OCI-LY1 (cell line): Measurements from ENCODE around the gene TRIM2.

Experiments used
- H2AFZ ChIP-seq: fragments of 200-600 bp; sonication (generic), shearing (Covaris generic); 2 replicates; pipeline ENCODE4 v1.6.0; 2014; ENCODE audit warnings: antibody characterized with exemption, mild to moderate bottlenecking, low read length
- H3F3A ChIP-seq: fragments of 200-600 bp; sonication (generic), shearing (Covaris generic); 2 replicates; pipeline ENCODE4 v1.6.0; 2014; ENCODE audit warnings: mild to moderate bottlenecking, antibody characterized with exemption, low read length, moderate library complexity; ENCODE audit not compliant: insufficient read depth
- H3K27ac ChIP-seq: fragments of 200-600 bp; sonication (generic); 2 replicates; pipeline ENCODE4 v1.5.1; 2014; ENCODE audit warnings: low read length, mixed run types, mild to moderate bottlenecking, low read depth; ENCODE audit not compliant: poor library complexity, severe bottlenecking
- H3K27me3 ChIP-seq: fragments of 200-600 bp; sonication (generic); 2 replicates; pipeline ENCODE4 v1.6.0; 2014; ENCODE audit warnings: antibody characterized with exemption, mild to moderate bottlenecking, low read length, moderate library complexity; ENCODE audit not compliant: insufficient read depth
- H3K36me3 ChIP-seq: fragments of 200-600 bp; sonication (generic); 2 replicates; pipeline ENCODE4 v1.6.1; 2014; ENCODE audit warnings: mild to moderate bottlenecking, antibody characterized with exemption, low read length, moderate library complexity, mixed read lengths; ENCODE audit not compliant: insufficient read depth
- H3K4me1 ChIP-seq: fragments of 200-600 bp; sonication (generic); 2 replicates; pipeline ENCODE4 v1.5.1; 2014; ENCODE audit warnings: mild to moderate bottlenecking, low read length, moderate library complexity; ENCODE audit not compliant: insufficient read depth, severe bottlenecking
- H3K4me2 ChIP-seq: fragments of 200-600 bp; sonication (generic), shearing (Covaris generic); 2 replicates; pipeline ENCODE4 v1.6.1; 2014; ENCODE audit warnings: low read length
- H3K4me3 ChIP-seq: fragments of 200-600 bp; sonication (generic); 2 replicates; pipeline ENCODE4 v1.5.1; 2014; ENCODE audit warnings: low read length, low read depth, mild to moderate bottlenecking, mixed read lengths; ENCODE audit not compliant: poor library complexity, severe bottlenecking
- H3K79me2 ChIP-seq: fragments of 200-600 bp; shearing (Covaris generic); 2 replicates; pipeline ENCODE4 v1.6.1; 2016; ENCODE audit warnings: mixed run types, low read length, mixed read lengths; ENCODE audit not compliant: insufficient read depth
- H3K9ac ChIP-seq: fragments of 200-600 bp; sonication (generic), shearing (Covaris generic); 2 replicates; pipeline ENCODE4 v1.6.1; 2014; ENCODE audit warnings: mild to moderate bottlenecking, low read length, mixed read lengths
- H3K9me2 ChIP-seq: fragments of 200-600 bp; sonication (generic), shearing (Covaris generic); 2 replicates; pipeline ENCODE4 v1.6.1; 2014; ENCODE audit warnings: low read depth, mild to moderate bottlenecking, low read length, mixed read lengths
- H3K9me3 ChIP-seq: fragments of 200-600 bp; shearing (Covaris generic); 2 replicates; pipeline ENCODE4 v1.6.1; 2014; ENCODE audit warnings: low read length, mixed read lengths
- H4K20me1 ChIP-seq: fragments of 200-600 bp; sonication (generic), shearing (Covaris generic); 2 replicates; pipeline ENCODE4 v1.6.0; 2016; ENCODE audit warnings: mild to moderate bottlenecking, low read length; ENCODE audit not compliant: insufficient read depth
- CTCF ChIP-seq: fragments of 200-600 bp; sonication (generic), shearing (Covaris generic); IDR thresholded peaks from 2 replicates; pipeline ENCODE4 v1.5.1; 2017; ENCODE audit warnings: mild to moderate bottlenecking, antibody characterized with exemption, low read length, moderate library complexity, mixed read lengths
- EZH2 ChIP-seq: fragments of 200-600 bp; sonication (generic), shearing (Covaris generic); IDR thresholded peaks from 2 replicates; pipeline ENCODE4 v1.8.0; 2017; ENCODE audit warnings: borderline replicate concordance, mixed run types, mild to moderate bottlenecking, antibody characterized with exemption, low read length, moderate library complexity, mixed read lengths

Gene TRIM2

GRCh38 chr4:153183146-153183545 is 21.1 kb upstream of the TRIM2 start:
- no peaks in the 10 kb centered on the region for H3K36me3 ChIP-seq
- H3F3A ChIP-seq: no peaks in the 10 kb centered on the region
- TF ChIP-seq EZH2 (no peak), CTCF (no peak)
- H3K79me2 ChIP-seq: no peaks in the 10 kb centered on the region
- no peak overlapping the region for H3K4me3 ChIP-seq
- no peaks in the 10 kb centered on the region for H3K9me2 ChIP-seq
- H3K9ac ChIP-seq: no peak overlapping the region
- no peaks in the 10 kb centered on the region for H3K9me3 ChIP-seq
- no peaks in the 10 kb centered on the region for H4K20me1 ChIP-seq
- no peaks in the 10 kb centered on the region for H3K4me1 ChIP-seq
- H3K27me3 ChIP-seq: no peaks in the 10 kb centered on the region
- no peak overlapping the region for H2AFZ ChIP-seq
- no peak overlapping the region for H3K4me2 ChIP-seq
- no peak overlapping the region for H3K27ac ChIP-seq

- Histone ChIP-seq H3K4me1 (no peaks in the 10 kb centered on the region), H4K20me1 (no peaks in the 10 kb centered on the region), H2AFZ (no peak overlapping the region), H3K36me3 (no peaks in the 10 kb centered on the region), H3K4me3 (no peak overlapping the region), H3F3A (no peaks in the 10 kb centered on the region), H3K9me2 (no peaks in the 10 kb centered on the region), H3K4me2 (no peak overlapping the region), H3K27me3 (no peaks in the 10 kb centered on the region; the same call in 1 of the 2 replicates), H3K9me3 (no peaks in the 10 kb centered on the region), H3K79me2 (no peaks in the 10 kb centered on the region), H3K27ac (no peak overlapping the region), H3K9ac (no peak overlapping the region)
- no peak for TF ChIP-seq CTCF
- no peak for TF ChIP-seq EZH2
Measured at GRCh38 chr4:153185331-153185852, 18.9 kb upstream of the TRIM2 start.

- Histone ChIP-seq H4K20me1 (no peaks in the 10 kb centered on the region), H3K9me3 (no peaks in the 10 kb centered on the region), H3F3A (no peaks in the 10 kb centered on the region), H3K9me2 (no peaks in the 10 kb centered on the region), H2AFZ (no peak overlapping the region), H3K27me3 (no peaks in the 10 kb centered on the region; the same call in 1 of the 2 replicates), H3K79me2 (no peaks in the 10 kb centered on the region), H3K4me1 (no peaks in the 10 kb centered on the region), H3K36me3 (no peaks in the 10 kb centered on the region), H3K4me3 (no peak overlapping the region), H3K27ac (no peak overlapping the region), H3K4me2 (no peak overlapping the region), H3K9ac (no peak overlapping the region)
- no peak for TF ChIP-seq CTCF
- TF ChIP-seq EZH2: no peak
Measured at GRCh38 chr4:153186046-153186728, 18.1 kb upstream of the TRIM2 start.
